HepG2 (cell line): ENCODE measurements around the gene SELPLG. TPM values are rescaled to one million over a fixed set of nuclear protein-coding genes. Genes with fewer than 3 reads are reported as not detected.

Experiments
- BRD4 ChIP-seq: sonication (generic); formaldehyde crosslinking; IDR thresholded peaks from 2 replicates; pipeline ENCODE4 v1.4.0; 2020; ENCODE audit warnings: missing genetic modification reagents
- CCAR2 ChIP-seq: fragments of 200-400 bp; formaldehyde crosslinking; optimal IDR thresholded peaks from 2 replicates; pipeline ENCODE3; 2018; ENCODE audit warnings: low read depth, mild to moderate bottlenecking, low read length, moderate library complexity
- CEBPG ChIP-seq: IDR thresholded peaks from 2 replicates; pipeline ENCODE4 v1.6.1; 2016
- FOXP4 ChIP-seq: sonication (generic); formaldehyde crosslinking; IDR thresholded peaks from 2 replicates; pipeline ENCODE4 v1.4.0; 2020; ENCODE audit warnings: missing genetic modification reagents
- HDAC1 ChIP-seq: sonication (generic); formaldehyde crosslinking; IDR thresholded peaks from 2 replicates; pipeline ENCODE4 v1.5.1; 2020; ENCODE audit warnings: mild to moderate bottlenecking, missing genetic modification reagents
- HNF4A ChIP-seq: sonication (generic); formaldehyde crosslinking; IDR thresholded peaks from 2 replicates; pipeline ENCODE4 v1.4.0; 2020; ENCODE audit warnings: missing genetic modification reagents
- KMT2B ChIP-seq: IDR thresholded peaks from 2 replicates; pipeline ENCODE4 v1.6.1; 2016; ENCODE audit warnings: missing genetic modification reagents, missing compliant biosample characterization
- MAX ChIP-seq: IDR thresholded peaks from 2 replicates; pipeline ENCODE4 v1.6.1; 2012; ENCODE audit warnings: inconsistent platforms
- MED1 ChIP-seq: sonication (generic); formaldehyde crosslinking; IDR thresholded peaks from 2 replicates; pipeline ENCODE4 v1.4.0; 2020; ENCODE audit warnings: missing genetic modification reagents
- NFE2L2 ChIP-seq: fragments of 150-350 bp; IDR thresholded peaks from 2 replicates; pipeline ENCODE4 v1.6.1; 2014; ENCODE audit warnings: low read length
- NFKBIZ ChIP-seq: IDR thresholded peaks from 2 replicates; pipeline ENCODE4 v1.6.1; 2018; ENCODE audit warnings: missing genetic modification reagents, missing compliant biosample characterization
- NFYB ChIP-seq: sonication (generic); formaldehyde crosslinking; IDR thresholded peaks from 2 replicates; pipeline ENCODE4 v1.4.0; 2020; ENCODE audit warnings: missing genetic modification reagents
- NR2F1 ChIP-seq, 2 experiments: fragments of 450-650 bp in 1 of 2; formaldehyde crosslinking in 1 of 2; IDR thresholded peaks; 2 replicates each; pipeline versions ENCODE4 v1.5.0 to v1.6.1; 2016 to 2020; ENCODE audit warnings: mild to moderate bottlenecking in 1 of 2, missing compliant biosample characterization in 1 of 2, missing genetic modification reagents in 1 of 2, moderate library complexity in 1 of 2
- NR2F6 ChIP-seq, 2 experiments: IDR thresholded peaks; 2 replicates each; pipeline ENCODE4 v1.6.1; 2016; ENCODE audit warnings: antibody characterized with exemption in 1 of 2, mild to moderate bottlenecking in 1 of 2
- RAD21 ChIP-seq: fragments of 450-650 bp; formaldehyde crosslinking; IDR thresholded peaks from 2 replicates; pipeline ENCODE4 v1.5.0; 2020; ENCODE audit warnings: mild to moderate bottlenecking
- RNF219 ChIP-seq: sonication (generic); formaldehyde crosslinking; IDR thresholded peaks from 2 replicates; pipeline ENCODE4 v1.5.0; 2020; ENCODE audit warnings: mild to moderate bottlenecking, missing genetic modification reagents
- RORA ChIP-seq: sonication (generic); formaldehyde crosslinking; IDR thresholded peaks from 2 replicates; pipeline ENCODE4 v1.5.0; 2020; ENCODE audit warnings: mild to moderate bottlenecking, missing genetic modification reagents, moderate library complexity
- SALL1 ChIP-seq: sonication (generic); formaldehyde crosslinking; IDR thresholded peaks from 2 replicates; pipeline ENCODE4 v1.8.0; 2022; ENCODE audit warnings: mild to moderate bottlenecking, missing genetic modification reagents
- SMAD3 ChIP-seq: sonication (generic); formaldehyde crosslinking; IDR thresholded peaks from 2 replicates; pipeline ENCODE4 v1.4.0; 2020; ENCODE audit warnings: missing genetic modification reagents
- SMC3 ChIP-seq: IDR thresholded peaks from 2 replicates; pipeline ENCODE4 v1.6.1; 2011; ENCODE audit warnings: low read length, improper control_type of control experiment
- SOX5 ChIP-seq: IDR thresholded peaks from 2 replicates; pipeline ENCODE4 v1.6.1; 2016; ENCODE audit warnings: borderline replicate concordance
- TCF7 ChIP-seq: sonication (generic); IDR thresholded peaks from 2 replicates; pipeline ENCODE4 v1.6.1; 2016; ENCODE audit warnings: antibody characterized with exemption, low read depth
- TCF7L2 ChIP-seq: IDR thresholded peaks from 2 replicates; pipeline ENCODE4 v1.6.1; 2011; ENCODE audit warnings: mild to moderate bottlenecking, low read depth, low read length, moderate library complexity
- ZNF780A ChIP-seq: sonication (generic); formaldehyde crosslinking; IDR thresholded peaks from 2 replicates; pipeline ENCODE4 v1.8.0; 2022; ENCODE audit warnings: mild to moderate bottlenecking, missing genetic modification reagents, moderate library complexity
- ZNF792 ChIP-seq: IDR thresholded peaks from 2 replicates; pipeline ENCODE4 v1.6.1; 2016
- ZNF816 ChIP-seq: sonication (generic); formaldehyde crosslinking; IDR thresholded peaks from 2 replicates; pipeline ENCODE4 v1.8.0; 2022; ENCODE audit warnings: missing genetic modification reagents, mild to moderate bottlenecking, borderline replicate concordance
- ZNF83 ChIP-seq: sonication (generic); formaldehyde crosslinking; IDR thresholded peaks from 2 replicates; pipeline ENCODE4 v1.4.0; 2020; ENCODE audit warnings: missing genetic modification reagents, mild to moderate bottlenecking, borderline replicate concordance
- ZNF850 ChIP-seq: sonication (generic); formaldehyde crosslinking; conservative IDR thresholded peaks from 2 replicates; pipeline ENCODE4 v1.9.0; 2021; ENCODE audit warnings: mild to moderate bottlenecking, missing genetic modification reagents
- polyA plus RNA-seq, 8 experiments: library from polyadenylated mRNA; depleted of rRNA in 3 of 8; stranded (reverse) in 7 of 8; unstranded in 1 of 8; fragments of >200 nt; fragmentation: Illumina TruSeq in 4 of 8; extraction: Trizol in 4 of 8; gene quantifications; 2 replicates each; pipeline versions ENCODE4 v1.2.1 to v1.2.3, GENCODE V29; 2011 to 2016; ENCODE audit warnings: low read depth in 4 of 8, missing spikeins in 1 of 8, mixed read lengths in 1 of 8; ENCODE audit not compliant: insufficient read depth in 1 of 8
- total RNA-seq, 5 experiments: library from RNA; depleted of rRNA; stranded (reverse); fragments of >200 nt; fragmentation: Illumina TruSeq; extraction: Trizol; gene quantifications; 2 replicates each; pipeline ENCODE4 v1.2.3, GENCODE V29; 2016; ENCODE audit warnings: low read depth in 1 of 5

Gene SELPLG
- total and polyA plus RNA-seq, 2 of the 13 experiments (the other 11 are each of a cell fraction or from before 2014, with no cell fraction given): 0.12 TPM; not detected in 1

GRCh38 chr12:108664338-108665258 lies 30.9 kb upstream of the SELPLG start (continued):
- TF ChIP-seq NR2F6 (IDR thresholded peaks at IDR 0.05): peak; percentile 93
- TF ChIP-seq NR2F6 (CRISPR knock-in tag; IDR thresholded peaks at IDR 0.05): peak; percentile 89
- TF ChIP-seq FOXP4 (CRISPR knock-in tag): peak; percentile 67; the same call in 1 of the 2 replicates
- TF ChIP-seq MED1 (CRISPR knock-in tag): peak; percentile 79
- peak; percentile 52; the same call in 1 of the 2 replicates for TF ChIP-seq SALL1 (CRISPR knock-in tag)
- no peak for TF ChIP-seq TCF7L2
- TF ChIP-seq MAX: peak; percentile 14; the same call in 1 of the 2 replicates
- TF ChIP-seq SMAD3: peak; percentile 85
- TF ChIP-seq TCF7: peak; percentile 45; the same call in 1 of the 2 replicates
- peak; percentile 38; the same call in 1 of the 2 replicates for TF ChIP-seq HDAC1 (CRISPR knock-in tag)
- TF ChIP-seq CEBPG (CRISPR knock-in tag): peak; percentile 89
- no peak for TF ChIP-seq CCAR2
- TF ChIP-seq KMT2B (CRISPR knock-in tag): peak; percentile 41
- TF ChIP-seq RORA (CRISPR knock-in tag): no peak
- TF ChIP-seq NR2F1 (CRISPR knock-in tag; IDR thresholded peaks at IDR 0.05): peak; percentile 25 to 89; a peak in 3 of 4 replicates
- peak; percentile 90 for TF ChIP-seq RAD21 (CRISPR knock-in tag)
- peak; percentile 99 for TF ChIP-seq SMC3
- 0 out of 2 replicates have a peak, but pooled peaks have one; percentile 21 for TF ChIP-seq ZNF792
- no peak for TF ChIP-seq ZNF850 (CRISPR knock-in tag)
- TF ChIP-seq BRD4 (CRISPR knock-in tag): no peak
- TF ChIP-seq NFYB (CRISPR knock-in tag): no peak
- peak; percentile 42; the same call in 1 of the 2 replicates for TF ChIP-seq NFE2L2
- no peak for TF ChIP-seq RNF219 (CRISPR knock-in tag)
- TF ChIP-seq ZNF816 (CRISPR knock-in tag): no peak
- TF ChIP-seq SOX5 (CRISPR knock-in tag): peak; percentile 58
- peak; percentile 90 for TF ChIP-seq HNF4A (CRISPR knock-in tag)
- TF ChIP-seq NFKBIZ (CRISPR knock-in tag): peak; percentile 39; the same call in 1 of the 2 replicates
- no peak for TF ChIP-seq ZNF780A (CRISPR knock-in tag)
- no peak for TF ChIP-seq ZNF83 (CRISPR knock-in tag)
